NCI-H1436 (cell line): ENCODE results near the gene FNTB.

Source experiments
- DNase-seq: peaks from one replicate; lab custom pipeline; 2025; lab: John Stamatoyannopoulos, UW

FNTB gene

DNA sequence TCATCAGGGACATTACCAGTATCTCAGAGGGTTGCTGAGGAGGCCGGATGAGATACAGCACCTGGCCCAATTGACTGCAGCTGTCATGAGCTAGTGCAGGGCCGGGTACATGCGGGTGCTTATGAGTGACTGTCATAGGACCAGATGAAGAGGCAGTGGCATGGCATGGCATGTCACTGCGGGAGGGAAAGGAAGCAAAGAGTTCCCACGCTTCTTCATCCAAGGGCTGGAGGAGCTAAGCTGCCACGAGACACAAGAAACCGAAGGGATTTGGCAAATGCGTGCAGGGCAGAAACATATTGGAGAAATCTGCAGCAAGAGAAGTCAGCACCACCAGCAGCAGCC is 33.4 kb upstream of the FNTB start:
- DNase-seq = no peak

DNA sequence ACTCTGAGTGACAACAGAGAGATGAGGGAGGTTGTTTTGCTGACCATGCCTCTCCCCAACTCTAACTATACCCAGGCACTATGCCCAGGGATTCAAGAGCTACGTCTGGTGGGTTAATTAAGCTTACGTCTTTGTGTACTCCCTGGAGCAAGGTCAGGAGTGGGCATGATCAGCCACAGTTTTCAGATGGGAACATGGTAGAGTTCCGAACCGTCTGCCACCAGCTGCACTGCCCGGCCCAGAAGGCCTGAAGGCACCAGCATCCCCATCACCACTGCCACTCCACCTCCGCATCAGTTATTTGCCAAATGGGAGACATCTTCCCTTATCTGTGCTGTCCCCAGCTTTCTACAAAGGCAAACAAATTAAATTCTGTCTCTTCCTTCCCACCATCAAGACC is 33.0 kb upstream of the FNTB start:
- DNase-seq = no peak

DNA sequence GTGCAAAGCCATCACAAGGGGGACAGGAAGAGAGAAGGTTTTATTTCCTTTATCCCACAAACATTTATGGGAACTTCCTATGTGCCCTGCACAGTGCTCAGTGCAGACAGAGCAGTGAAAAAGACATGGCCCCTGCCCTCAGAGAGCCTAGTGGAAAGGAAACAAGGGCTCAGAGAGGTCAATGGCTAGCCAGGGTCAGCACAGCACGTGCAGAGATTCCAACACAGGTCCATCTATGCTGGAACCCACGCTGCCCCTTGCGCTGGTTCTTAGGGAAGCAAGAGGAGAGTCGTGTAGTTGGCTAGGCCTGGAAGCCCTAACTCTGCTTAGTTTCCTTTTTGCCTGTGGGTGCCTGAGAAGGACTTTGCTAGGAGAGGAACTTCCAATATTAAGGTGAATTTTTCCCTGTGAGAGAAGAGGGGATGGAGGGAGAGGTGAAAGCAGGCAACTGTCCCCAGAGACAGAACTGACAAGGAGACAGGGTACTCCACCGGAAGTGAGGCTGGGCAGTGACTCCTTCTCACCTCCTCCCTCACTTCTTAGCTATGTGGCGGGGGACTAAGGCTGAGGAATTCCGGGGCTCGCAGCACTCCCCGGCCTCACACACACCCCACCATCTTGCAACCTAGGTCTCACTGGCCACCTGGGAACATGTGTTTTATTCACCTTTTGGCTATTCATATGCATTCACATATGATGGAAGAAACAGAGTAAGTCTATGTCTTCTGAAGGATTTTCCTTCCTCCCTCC is 32.0 kb upstream of the FNTB start:
- no peak for DNase-seq

DNA sequence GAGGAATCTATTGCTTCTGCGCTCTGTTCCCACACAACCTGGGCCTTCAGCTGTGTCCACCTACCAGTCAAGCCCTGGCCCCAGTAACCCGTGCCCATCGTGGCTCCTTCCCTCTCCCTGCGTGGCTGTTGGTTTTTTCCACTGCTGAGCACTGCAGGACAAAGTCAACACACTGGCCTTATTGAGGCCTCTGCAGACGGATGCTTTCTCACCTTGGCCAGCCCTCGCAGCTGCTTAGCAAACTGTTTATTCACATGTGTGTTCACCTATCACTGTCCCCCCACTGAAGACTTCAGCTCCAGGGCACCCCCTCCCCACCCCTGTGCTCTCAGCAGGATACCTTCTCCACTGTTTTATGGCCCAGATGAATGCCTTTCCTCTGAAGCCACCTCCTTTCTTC is 31.4 kb upstream of the FNTB start:
- no peak for DNase-seq

DNA sequence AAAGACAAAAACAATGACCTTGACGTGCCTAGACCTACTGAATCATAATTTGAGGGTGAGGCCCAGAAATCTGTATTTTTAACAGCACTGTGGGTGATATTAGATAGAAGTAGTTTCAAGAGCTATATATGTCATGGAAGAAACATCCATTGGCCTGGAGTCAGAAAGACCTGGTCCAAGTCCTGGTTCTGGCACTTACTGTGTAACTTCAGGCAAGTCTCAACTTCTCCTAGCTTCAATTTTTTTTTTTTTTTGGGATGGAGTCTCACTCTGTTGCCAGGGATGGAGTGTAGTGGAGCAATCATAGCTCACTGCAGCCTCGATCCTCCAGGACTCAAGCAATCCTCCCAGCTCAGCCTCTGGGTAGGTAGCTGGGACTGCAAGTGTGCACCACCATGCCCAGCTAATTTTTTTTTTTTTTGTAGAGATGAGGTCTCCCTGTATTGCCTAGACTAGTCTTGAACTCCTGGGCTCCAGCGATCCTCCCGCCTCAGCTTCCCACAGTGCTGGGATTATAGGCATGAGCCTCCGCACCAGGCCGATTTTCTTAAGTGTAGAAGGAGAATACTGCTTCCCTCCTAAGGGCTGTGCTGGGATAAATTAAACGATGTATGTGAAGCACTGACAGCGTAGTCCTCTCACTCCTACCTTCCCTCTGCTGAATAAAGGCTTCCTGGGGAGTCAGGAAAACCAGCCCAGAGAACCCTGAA is 29.8 kb upstream of the FNTB start:
- no peak for DNase-seq

DNA sequence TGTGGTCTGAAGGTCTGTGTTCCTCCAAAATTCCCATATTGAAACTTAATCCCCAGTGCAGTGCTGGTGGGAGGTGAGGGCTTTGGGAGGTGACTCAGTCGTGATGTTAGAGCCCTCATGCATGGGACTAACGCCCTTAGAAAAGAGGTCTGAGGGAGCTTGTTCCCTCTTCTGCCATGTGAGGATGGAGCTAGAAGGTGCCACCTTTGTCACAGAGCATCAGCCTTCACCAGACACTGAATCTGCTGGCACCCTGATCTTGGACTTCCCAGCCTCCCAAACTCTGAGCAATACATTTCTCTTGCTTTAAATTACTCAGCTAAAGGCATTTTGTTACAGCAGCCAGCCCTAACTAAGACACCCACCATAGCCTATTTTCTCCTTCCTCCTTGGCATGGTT is 28.5 kb upstream of the FNTB start:
- DNase-seq = no peak

DNA sequence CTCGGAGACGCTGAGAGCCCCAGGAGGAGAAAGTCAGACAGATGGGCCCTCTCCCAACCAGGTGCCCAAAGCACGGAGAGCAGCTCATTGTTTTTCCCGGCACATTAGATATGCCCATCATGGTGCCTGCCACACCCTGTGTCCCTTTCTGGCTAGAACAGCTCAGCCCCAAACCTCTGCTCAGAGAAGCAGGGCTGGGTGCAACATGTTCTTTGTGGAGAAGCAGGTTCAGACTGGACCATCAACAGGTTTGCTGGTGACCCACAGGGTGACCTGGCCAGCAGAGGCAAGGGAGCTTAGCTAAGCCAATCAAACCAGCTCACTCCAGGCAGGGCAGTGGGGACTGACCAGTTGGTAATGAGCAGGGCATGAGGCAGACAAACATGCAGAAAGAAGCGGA is 28.0 kb upstream of the FNTB start:
- DNase-seq = no peak

DNA sequence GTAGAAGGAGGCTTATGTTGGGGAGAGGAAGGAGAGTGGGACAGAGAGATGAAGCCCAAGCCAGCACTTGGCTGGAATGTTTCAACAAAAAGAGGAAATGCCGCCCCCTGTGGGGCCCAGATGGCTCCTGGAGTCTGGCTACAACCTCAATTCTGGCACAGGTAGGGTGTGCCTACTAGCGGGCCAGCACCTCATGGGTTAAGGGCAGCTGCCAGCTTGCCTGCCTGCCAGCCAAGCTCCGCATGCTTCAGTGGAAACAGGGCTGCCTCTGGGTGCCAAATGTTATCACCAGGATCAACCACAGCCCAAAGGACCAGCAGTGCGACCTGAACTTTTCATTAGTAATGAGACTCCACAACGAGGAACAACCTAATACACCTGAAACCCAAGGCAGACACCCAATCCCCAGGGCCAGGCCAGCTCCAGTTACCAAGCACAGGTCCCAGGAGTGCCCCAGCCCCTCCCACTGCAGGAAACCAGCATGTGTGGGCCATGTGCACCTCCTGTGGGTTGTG is 25.9 kb upstream of the FNTB start:
- DNase-seq = peak; percentile 57

DNA sequence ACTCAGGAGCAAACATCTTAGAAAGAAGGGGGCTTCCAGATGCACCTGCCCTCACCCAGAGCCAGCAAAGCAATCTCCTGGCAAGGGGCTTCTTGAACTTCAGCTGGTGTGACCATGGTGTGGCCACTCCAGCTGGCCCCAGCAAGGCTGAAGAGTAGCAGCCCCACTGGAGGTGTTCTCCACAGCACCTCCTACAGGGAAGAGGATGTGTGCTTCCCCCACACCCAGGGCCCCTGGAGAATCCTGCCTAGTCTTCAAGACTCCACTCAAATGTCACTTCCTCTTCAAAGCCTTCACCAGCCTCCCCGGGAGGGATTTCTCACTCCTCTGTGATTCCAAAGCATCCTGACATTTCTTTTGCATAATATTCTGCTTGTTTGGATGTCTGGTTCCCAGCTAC is 23.1 kb upstream of the FNTB start:
- no peak for DNase-seq

DNA sequence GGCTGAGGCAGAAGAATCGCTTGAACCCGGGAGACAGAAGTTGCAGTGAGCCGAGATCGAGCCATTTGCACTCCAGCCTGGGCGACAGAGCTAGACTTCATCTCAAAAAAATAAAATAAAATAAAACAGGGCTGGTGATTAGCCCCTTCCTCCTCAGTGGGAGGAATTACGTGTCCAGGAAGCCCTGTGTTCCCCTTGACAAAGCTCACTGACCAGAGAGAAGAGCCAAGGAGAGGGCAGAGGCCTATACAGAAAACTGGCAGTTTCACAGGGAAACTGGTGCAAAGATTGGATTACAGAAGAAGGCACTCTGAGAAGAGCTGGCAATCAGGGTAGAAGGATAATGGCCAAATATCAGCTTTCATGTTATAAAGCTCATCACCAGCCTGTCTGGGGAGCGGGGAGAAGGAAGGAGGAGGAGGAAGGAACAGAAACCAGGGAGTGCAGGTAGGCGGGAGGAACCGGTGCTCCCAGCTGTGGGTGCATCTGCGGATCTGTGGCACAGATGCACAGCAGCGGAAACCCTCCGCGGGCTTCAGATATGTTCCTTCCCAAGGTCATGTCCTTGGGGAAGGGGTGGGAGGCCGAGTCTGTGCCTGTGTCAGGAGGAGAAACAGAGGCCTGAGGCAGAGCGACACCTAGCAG is 21.2 kb upstream of the FNTB start:
- DNase-seq = no peak

DNA sequence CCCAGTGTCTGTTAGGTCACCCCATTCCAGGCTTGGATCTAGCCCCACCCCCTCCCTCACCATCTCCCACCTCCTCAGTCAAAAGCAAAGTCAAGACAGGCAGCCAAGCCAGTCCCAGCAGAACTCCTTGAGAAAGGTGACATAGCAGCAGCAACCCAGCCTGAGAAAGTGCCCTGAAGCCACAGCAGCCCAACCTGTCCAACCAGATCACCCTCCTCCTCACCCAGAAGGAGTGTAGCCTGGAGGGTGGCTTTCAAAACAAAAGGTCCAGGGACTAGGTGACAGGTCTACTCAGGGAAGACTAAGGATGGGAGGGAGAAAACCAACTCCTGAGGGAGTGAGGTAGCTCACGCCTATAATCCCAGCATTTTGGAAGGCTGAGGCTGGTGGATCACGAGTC is 19.7 kb upstream of the FNTB start:
- DNase-seq = no peak

DNA sequence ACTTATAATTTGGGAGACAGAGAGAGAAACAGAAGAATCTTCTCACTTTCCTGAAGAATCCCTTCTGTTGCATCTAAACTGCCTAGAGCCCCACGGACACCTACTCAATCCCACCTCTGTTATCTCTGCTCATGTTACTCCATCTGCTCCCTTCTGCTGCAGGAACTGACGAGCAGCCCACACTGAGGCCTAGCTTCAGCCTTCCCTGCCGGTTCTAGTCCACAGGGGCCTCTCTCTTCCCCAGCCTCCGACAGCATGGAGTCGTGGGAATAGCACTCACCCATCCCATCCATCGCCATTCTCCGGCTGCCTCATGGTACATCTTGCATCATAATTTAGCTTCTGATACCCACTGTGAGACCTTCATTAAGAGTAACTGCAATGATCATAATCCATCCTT is 18.5 kb upstream of the FNTB start:
- DNase-seq = no peak

DNA sequence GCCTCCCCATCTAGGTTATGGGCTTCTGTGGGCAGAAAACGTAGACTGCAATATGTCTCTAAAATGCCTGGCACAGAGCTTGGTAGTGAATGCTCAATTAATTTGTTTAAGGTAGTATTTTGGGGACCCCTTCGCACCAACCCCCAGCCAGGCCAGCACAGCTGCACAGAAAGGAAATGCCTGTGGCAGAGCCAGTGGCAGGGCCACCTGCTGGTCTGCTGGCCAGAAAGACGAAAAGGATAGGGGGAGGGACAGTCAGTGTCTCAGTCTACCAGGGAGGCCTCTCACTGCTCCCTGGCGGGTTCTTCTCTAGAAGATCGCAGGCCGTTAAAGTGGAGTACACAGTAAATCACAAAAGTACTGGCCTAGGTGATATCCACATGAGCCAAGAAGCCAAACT is 18.0 kb upstream of the FNTB start:
- DNase-seq = no peak

DNA sequence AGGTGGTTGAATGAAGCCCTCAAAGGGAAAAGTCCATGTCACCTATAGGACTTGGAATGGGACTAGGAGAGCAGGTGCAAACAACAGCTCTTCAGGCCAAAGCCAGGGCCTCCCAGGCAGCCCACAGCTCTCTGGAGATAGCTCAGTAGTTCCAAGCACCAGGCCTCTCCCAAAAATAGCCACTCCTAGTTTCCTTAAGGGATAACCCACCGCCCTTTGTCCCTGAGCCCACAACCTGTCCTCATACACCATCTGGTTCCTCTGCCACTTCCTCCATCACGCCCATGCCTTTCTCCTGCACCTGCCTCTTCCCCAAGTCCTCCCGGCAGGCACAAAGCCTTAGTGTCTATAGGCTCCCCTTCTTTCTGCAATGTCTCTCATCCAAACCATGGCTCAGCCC is 16.7 kb upstream of the FNTB start:
- no peak for DNase-seq

DNA sequence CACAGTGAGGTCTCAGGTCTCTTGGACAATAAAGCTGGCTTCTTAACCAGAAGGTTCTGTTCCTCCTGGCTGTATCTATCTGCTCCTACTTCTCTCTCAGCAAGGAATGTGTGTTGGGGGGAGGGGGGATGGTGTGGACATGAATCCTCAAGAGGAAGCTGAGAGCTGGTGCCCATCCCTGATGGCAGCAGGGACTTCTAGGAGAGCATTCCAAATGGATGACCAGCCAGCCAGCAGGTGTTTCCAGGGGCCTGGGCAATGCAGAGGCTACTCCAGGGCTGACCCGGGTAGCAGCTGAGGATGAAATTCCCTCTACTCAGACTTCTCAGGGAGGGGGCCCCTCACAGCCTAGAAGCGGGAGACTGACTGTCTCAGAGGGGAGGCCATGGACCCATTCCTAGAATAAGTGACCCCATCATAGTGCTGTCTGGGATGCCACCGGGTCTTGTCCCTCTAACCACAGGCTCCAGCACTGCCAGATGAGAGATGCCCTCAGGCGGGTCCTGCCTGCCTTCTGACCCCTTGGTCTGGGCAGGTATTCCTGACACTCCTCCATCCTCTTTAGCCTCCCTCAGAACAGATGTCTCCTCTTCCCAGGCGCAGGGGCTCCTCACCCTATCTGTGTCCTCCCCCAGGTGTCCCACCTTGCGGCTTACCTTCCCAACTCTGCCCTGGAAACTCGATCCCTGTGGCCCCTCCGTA is 15.8 kb upstream of the FNTB start:
- no peak for DNase-seq

DNA sequence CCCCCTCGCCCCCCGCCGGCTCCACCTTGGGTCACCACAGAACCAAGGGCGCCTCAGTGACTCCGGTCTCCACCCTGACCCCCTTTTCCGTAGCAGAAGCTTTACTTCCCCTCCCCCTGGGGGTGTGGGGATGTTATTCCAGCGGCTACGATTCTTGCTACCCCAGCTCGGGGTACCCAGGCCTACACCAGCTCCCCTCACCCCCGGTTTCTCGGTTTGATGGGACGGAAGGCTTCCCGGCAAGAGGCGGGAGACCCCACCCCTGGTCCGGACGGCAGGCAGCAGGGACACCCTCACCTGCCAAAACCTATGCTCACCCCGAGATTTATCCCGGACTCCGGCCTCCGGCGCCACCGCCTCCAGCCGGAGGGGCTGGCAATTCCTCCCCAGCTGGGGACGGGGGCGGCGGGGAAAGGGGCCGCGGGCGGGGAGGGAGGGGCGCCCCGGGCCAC is 15.2 kb upstream of the FNTB start:
- no peak for DNase-seq

DNA sequence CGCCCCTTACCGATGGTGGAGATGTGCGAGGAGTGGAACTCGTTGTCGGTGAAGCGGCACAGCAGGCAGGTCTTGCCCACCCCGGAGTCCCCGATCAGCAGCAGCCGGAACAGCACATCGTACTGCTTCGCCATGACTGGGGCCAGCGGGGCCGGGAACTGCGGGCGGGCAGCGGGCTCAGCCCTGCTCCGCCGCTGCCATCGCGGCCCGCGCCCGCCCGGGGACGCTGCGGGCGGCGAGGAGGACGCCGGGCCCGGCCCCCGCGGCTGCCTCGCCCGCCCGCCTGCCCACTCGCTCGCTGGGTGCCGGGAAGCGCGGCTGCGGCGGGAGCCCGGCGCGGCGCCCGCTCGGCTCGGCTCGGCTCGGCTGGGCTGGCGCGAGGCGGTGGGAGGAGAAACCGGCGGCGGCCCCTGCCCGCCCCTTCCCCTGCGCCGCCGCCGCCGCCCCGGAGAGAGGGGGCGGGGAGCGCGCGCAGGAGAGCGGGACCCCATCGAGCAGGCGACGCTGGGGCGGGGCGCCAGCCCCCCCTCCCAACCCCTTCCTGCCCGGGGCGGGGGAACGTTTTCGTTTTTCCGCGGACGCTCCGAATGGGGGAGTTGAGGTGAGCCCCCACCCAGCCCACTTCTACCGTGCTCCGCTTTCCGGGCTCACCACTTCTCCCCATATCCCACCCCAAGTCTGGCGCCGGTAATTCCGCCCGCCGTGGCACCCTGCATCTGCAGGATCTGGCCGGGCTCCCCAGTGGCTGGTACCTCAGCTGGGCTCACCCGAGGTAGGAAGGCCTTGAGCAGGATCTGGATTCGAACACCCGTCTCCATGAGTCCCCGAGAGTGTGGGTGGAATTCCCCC is 14.5 kb upstream of the FNTB start, which contains the start of gene RAB15:
TSS of gene RAB15 (minus strand) at position 394 of the 849 bp plus-strand sequence. CDS start at position 134, 260 bp downstream.
- no peak for DNase-seq

DNA sequence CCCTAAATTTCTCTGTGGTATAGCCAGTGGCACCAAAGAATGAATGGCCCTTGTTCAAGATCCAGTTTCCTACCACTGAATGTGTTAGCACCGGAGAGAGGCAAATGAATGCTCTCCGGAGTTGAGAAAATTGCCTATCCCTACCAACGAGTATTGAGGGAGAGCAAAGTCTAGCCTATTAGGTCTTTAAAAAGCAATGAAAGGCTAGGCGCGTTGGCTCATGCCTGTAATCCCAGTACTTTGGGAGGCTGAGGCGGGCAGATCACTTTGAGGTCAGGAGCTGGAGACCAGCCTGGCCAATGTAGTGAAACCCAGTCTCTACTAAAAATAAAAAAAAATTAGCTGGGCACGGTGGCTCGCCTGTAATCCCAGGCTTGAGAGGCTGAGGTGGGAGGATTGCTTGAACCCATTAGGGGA is 13.7 kb upstream of the FNTB start:
- DNase-seq = no peak

DNA sequence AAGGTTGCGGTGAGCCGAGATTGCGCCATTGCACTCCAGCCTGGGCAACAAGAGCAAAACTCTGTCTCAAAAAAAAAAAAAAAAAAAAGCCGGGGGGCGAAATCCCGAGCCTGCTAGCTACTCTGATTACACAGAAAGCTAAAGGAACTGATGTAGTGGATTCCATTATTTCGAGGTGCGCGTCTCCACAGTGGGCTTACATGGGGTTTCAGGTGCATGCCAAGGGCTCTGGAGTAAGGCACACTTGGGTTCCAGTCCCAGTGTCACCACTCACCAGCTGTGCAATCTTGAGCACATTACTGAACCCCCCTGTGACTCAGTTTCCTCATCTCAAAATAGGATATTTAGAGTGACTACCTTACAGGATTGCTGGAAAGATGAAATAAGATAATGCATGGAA is 12.9 kb upstream of the FNTB start:
- no peak for DNase-seq

DNA sequence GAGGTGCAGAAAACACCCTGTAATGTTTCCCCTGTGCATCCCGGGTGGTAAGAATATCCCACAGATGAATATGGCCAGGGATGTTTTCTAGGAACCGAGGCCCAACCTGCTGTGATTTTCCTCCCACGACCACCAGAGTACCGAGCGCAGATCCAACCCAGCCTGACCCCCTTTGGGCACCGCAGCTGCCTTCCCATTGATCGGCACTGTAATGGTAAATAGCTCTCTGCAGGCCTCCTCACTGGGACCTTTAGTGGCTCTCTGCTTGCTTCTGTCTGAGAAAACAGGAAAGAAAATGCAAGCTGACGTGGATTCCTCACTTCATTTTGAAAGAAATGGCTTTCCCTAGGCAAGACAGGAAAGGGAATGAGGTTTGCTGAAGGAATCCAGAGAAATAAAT is 12.1 kb upstream of the FNTB start:
- DNase-seq = no peak

DNA sequence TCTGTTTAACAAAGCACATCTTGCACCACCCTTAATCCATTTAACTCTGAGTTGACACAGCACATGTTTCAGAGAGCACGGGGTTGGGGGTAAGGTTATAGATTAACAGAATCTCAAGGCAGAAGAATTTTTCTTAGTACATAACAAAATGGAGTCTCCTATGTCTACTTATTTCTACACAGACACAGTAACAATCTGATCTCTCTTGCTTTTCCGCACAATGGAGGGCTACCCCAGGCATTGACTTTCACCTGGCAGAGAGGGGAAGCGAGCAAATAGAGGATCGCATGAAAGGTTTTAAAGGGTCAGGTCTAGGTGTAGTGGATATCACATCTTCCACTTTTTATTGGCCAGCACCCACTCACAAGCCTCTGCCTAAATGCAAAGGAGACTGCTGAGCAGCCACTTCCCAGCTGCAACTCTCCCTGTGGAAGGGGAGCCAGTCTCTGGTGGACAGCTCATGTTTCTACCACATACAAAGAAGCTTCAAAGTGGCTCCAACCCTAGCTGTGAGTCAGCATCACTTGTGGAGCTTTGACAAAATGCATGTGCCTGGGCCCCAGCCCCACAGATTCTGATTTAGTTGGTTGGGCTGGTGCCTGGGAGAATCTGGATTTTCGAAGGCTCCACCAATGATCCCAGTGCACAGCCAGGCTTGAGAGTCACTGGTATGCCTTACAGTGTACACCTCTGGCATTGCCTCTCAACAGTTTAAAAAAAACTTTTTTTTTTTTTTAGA is 7.2 kb upstream of the FNTB start:
- DNase-seq = no peak
